GM12891 (cell line): ENCODE results near the gene CIRBP.

Experiments
- PAX5 ChIP-seq: IDR thresholded peaks from 2 replicates; pipeline ENCODE4 v1.6.1; 2011; ENCODE audit warnings: low read length, moderate library complexity, mild to moderate bottlenecking; ENCODE audit not compliant: insufficient read depth, severe bottlenecking
- POLR2A ChIP-seq: IDR thresholded peaks from 2 replicates; pipeline ENCODE4 v1.6.1; 2011; ENCODE audit warnings: low read depth, low read length, control low read depth
- POLR2AphosphoS5 ChIP-seq: IDR thresholded peaks from 2 replicates; pipeline ENCODE4 v1.6.1; 2011; ENCODE audit warnings: low read depth, low read length, control low read depth
- POU2F2 ChIP-seq: IDR thresholded peaks from 2 replicates; pipeline ENCODE4 v1.6.1; 2011; ENCODE audit warnings: low read depth, mild to moderate bottlenecking, control low read depth, low read length, moderate library complexity
- SPI1 ChIP-seq: IDR thresholded peaks from 2 replicates; pipeline ENCODE4 v1.6.1; 2011; ENCODE audit warnings: low read depth, low read length, control low read depth
- TAF1 ChIP-seq: IDR thresholded peaks from 2 replicates; pipeline ENCODE4 v1.6.1; 2011; ENCODE audit warnings: low read depth, low read length, control low read depth

GRCh38 chr19:1276628-1277022, 7.5 kb downstream of the CIRBP start:
- TF ChIP-seq POLR2AphosphoS5 (no peak), TAF1 (no peak), POLR2A (no peak), SPI1 (no peak), PAX5 (no peak), POU2F2 (no peak)
